HepG2 (cell line): ENCODE results near the gene DAAM1. TPM values are rescaled to one million over a fixed set of nuclear protein-coding genes. Genes with fewer than 3 reads are reported as not detected.

ENCODE experiments used
- ATAC-seq: fragments of 200-7000 bp; cut with Tn5 transposase; 3 replicates; pipeline ENCODE4 v1.9.1; 2020; ENCODE audit warnings: mild to moderate bottlenecking, moderate library complexity
- BruUV-seq: library from RNA; stranded (reverse); fragments of 400-500 nt; replicated peaks from 2 replicates; lab custom pipeline; 2021; lab: Mats Ljungman, UMichigan
- CTCF ChIA-PET: fragments of 300-600 bp; formaldehyde crosslinking; extraction: SDS; loops from one replicate; lab custom pipeline; 2021; ENCODE audit warnings: low total read pairs, inconsistent platforms, low intra/inter-chr PET ratio; lab: Yijun Ruan, JAX
- POLR2A ChIA-PET: fragments of 350-600 bp; sonication (Branson Sonifier 250); formaldehyde crosslinking; loops from one replicate; lab custom pipeline; 2020; ENCODE audit warnings: antibody characterized with exemption, inconsistent platforms; lab: Yijun Ruan, JAX
- DNase-seq: peaks from one replicate; pipeline ENCODE4 v3.0.0-alpha.2; 2015; ENCODE audit warnings: low spot score
- FAIRE-seq: peaks from 3 replicates; lab custom pipeline; 2011; peaks lifted over from hg19 to GRCh38; lab: Jason Lieb, UNC
- H2AFZ ChIP-seq: one replicate; pipeline ENCODE4 v1.6.1; 2011; ENCODE audit warnings: low read length, inconsistent platforms
- H3K27ac ChIP-seq: fragments of 300-600 bp; 3 replicates; pipeline ENCODE4 v1.8.0; 2011; ENCODE audit warnings: mixed run types, mild to moderate bottlenecking, mixed read lengths, low read length, inconsistent platforms; ENCODE audit not compliant: insufficient read depth; ENCODE audit errors: extremely low read length
- H3K27me3 ChIP-seq, 2 experiments: fragments of 200-600 bp in 1 of 2; 2 replicates in 1 of 2; 3 replicates in 1 of 2; pipeline versions ENCODE4 v1.6.0 to v1.8.0; 2011; ENCODE audit warnings: low read length in 2 of 2, mild to moderate bottlenecking in 2 of 2, moderate library complexity in 2 of 2, inconsistent platforms in 1 of 2; ENCODE audit not compliant: insufficient read depth in 2 of 2, control insufficient read depth in 1 of 2
- H3K36me3 ChIP-seq, 2 experiments: fragments of 200-600 bp in 1 of 2; replicated peaks in 1 of 2; 2 replicates in 1 of 2; 3 replicates in 1 of 2; pipeline versions ENCODE4 v1.5.1 to v1.8.0; 2011; ENCODE audit warnings: low read length in 2 of 2, inconsistent platforms in 1 of 2; ENCODE audit not compliant: insufficient read depth in 2 of 2, control insufficient read depth in 1 of 2
- H3K4me1 ChIP-seq: 2 replicates; pipeline ENCODE4 v1.5.1; 2012; ENCODE audit warnings: low read length, inconsistent platforms; ENCODE audit not compliant: insufficient read depth
- H3K4me2 ChIP-seq: 2 replicates; pipeline ENCODE4 v1.6.0; 2011; ENCODE audit warnings: low read depth, low read length, inconsistent platforms
- H3K4me3 ChIP-seq, 3 experiments: fragments of 200-600 bp in 1 of 3; sonication (generic), shearing (Covaris generic) in 1 of 3; replicated peaks in 1 of 3; 2 replicates each; pipeline ENCODE4 v1.5.1; 2011 to 2016; ENCODE audit warnings: low read length in 3 of 3, inconsistent platforms in 2 of 3, low read depth in 2 of 3, mild to moderate bottlenecking in 2 of 3, control low read depth in 1 of 3, mixed read lengths in 1 of 3; ENCODE audit not compliant: insufficient read depth in 1 of 3
- H3K79me2 ChIP-seq: one replicate; pipeline ENCODE4 v1.6.1; 2011; ENCODE audit warnings: low read length, inconsistent platforms; ENCODE audit not compliant: insufficient read depth
- H3K9ac ChIP-seq: 2 replicates; pipeline ENCODE4 v1.6.0; 2011; ENCODE audit warnings: mild to moderate bottlenecking, low read depth, low read length, inconsistent platforms; ENCODE audit not compliant: insufficient read depth
- H3K9me3 ChIP-seq: 2 replicates; pipeline ENCODE4 v1.5.1; 2012; ENCODE audit warnings: mild to moderate bottlenecking, low read length
- H4K20me1 ChIP-seq: 2 replicates; pipeline ENCODE4 v1.6.0; 2011; ENCODE audit warnings: inconsistent platforms, mild to moderate bottlenecking, low read length, moderate library complexity; ENCODE audit not compliant: insufficient read depth
- CHD4 ChIP-seq: fragments of 200-600 bp; sonication (generic); IDR thresholded peaks from 2 replicates; pipeline ENCODE4 v1.7.0; 2017; ENCODE audit warnings: mild to moderate bottlenecking, low read length, borderline replicate concordance
- ETV6 ChIP-seq: sonication (generic); formaldehyde crosslinking; conservative IDR thresholded peaks from 2 replicates; pipeline ENCODE4 v1.4.0; 2020; ENCODE audit warnings: missing genetic modification reagents
- IRF2 ChIP-seq: IDR thresholded peaks from 2 replicates; pipeline ENCODE4 v1.6.1; 2018; ENCODE audit warnings: missing genetic modification reagents, missing compliant biosample characterization
- JUNB ChIP-seq: sonication (generic); formaldehyde crosslinking; IDR thresholded peaks from 2 replicates; pipeline ENCODE4 v1.8.0; 2022; ENCODE audit warnings: missing genetic modification reagents, mild to moderate bottlenecking, borderline replicate concordance
- LBX2 ChIP-seq: sonication (generic); formaldehyde crosslinking; IDR thresholded peaks from 2 replicates; pipeline ENCODE4 v1.5.0; 2020; ENCODE audit warnings: missing genetic modification reagents, mild to moderate bottlenecking, borderline replicate concordance
- PRPF4 ChIP-seq: fragments of 200-400 bp; formaldehyde crosslinking; IDR thresholded peaks from 2 replicates; pipeline ENCODE4 v1.6.1; 2016; ENCODE audit warnings: low read length, low read depth; ENCODE audit not compliant: poor library complexity, severe bottlenecking
- PTBP1 ChIP-seq: fragments of 200-400 bp; formaldehyde crosslinking; IDR thresholded peaks from 2 replicates; pipeline ENCODE4 v1.6.1; 2018; ENCODE audit warnings: low read length, low read depth; ENCODE audit not compliant: poor library complexity, severe bottlenecking
- SP2 ChIP-seq: sonication (generic); formaldehyde crosslinking; IDR thresholded peaks from 2 replicates; pipeline ENCODE4 v1.5.1; 2020; ENCODE audit warnings: mild to moderate bottlenecking, missing genetic modification reagents
- ZFY ChIP-seq: sonication (generic); formaldehyde crosslinking; IDR thresholded peaks from 2 replicates; pipeline ENCODE4 v1.4.0; 2020; ENCODE audit warnings: missing genetic modification reagents
- ZNF318 ChIP-seq: sonication (generic); formaldehyde crosslinking; IDR thresholded peaks from 2 replicates; pipeline ENCODE4 v1.4.0; 2020; ENCODE audit warnings: mild to moderate bottlenecking, missing genetic modification reagents
- ZNF383 ChIP-seq: sonication (generic); formaldehyde crosslinking; IDR thresholded peaks from 2 replicates; pipeline ENCODE4 v1.4.0; 2020; ENCODE audit warnings: missing genetic modification reagents, mild to moderate bottlenecking, borderline replicate concordance
- ZNF639 ChIP-seq: conservative IDR thresholded peaks from 2 replicates; pipeline ENCODE4 v1.6.1; 2018; ENCODE audit warnings: missing genetic modification reagents
- WGBS: methylation state at CpG from one replicate; pipeline ENCODE4 v1.1.6; 2017; ENCODE audit warnings: low lambda C conversion rate; 5-methylcytosine and 5-hydroxymethylcytosine counted together
- in situ Hi-C: cut with HindIII; loops from 2 replicates; pipeline ENCODE4 v1.10.0; 2017; ENCODE audit warnings: low pct_unique_long_range_greater_than_20kb; ENCODE audit not compliant: extremely low pct_ligation_motif_present
- intact Hi-C: fragments of 100-400 bp; cut with micrococcal nuclease; formaldehyde crosslinking; loops from one replicate; pipeline ENCODE4 v1.10.0; 2022; ENCODE audit not compliant: unreplicated experiment
- polyA plus RNA-seq, 8 experiments: library from polyadenylated mRNA; depleted of rRNA in 3 of 8; stranded (reverse) in 7 of 8; unstranded in 1 of 8; fragments of >200 nt; fragmentation: Illumina TruSeq in 4 of 8; extraction: Trizol in 4 of 8; gene quantifications; 2 replicates each; pipeline versions ENCODE4 v1.2.1 to v1.2.3, GENCODE V29; 2011 to 2016; ENCODE audit warnings: low read depth in 4 of 8, missing spikeins in 1 of 8, mixed read lengths in 1 of 8; ENCODE audit not compliant: insufficient read depth in 1 of 8
- total RNA-seq, 5 experiments: library from RNA; depleted of rRNA; stranded (reverse); fragments of >200 nt; fragmentation: Illumina TruSeq; extraction: Trizol; gene quantifications; 2 replicates each; pipeline ENCODE4 v1.2.3, GENCODE V29; 2016; ENCODE audit warnings: low read depth in 1 of 5

Gene DAAM1
- total and polyA plus RNA-seq, 2 of the 13 experiments (the other 11 are each of a cell fraction or from before 2014, with no cell fraction given), result 10.9 to 24.5 TPM

- Histone ChIP-seq H3K4me1 (peaks cover 23% of the 10 kb centered on the region), H4K20me1 (no peaks in the 10 kb centered on the region), H3K79me2 (peaks cover 49% of the 10 kb centered on the region), H3K9ac (no peak overlapping the region), H3K27me3 (no peaks in the 10 kb centered on the region), H3K9me3 (no peaks in the 10 kb centered on the region), H3K4me3 (no peak overlapping the region), H3K36me3 (no peaks in the 10 kb centered on the region; a peak in 1 of 5 replicates), H3K4me2 (no peak overlapping the region), H3K27ac (no peak overlapping the region), H2AFZ (no peak overlapping the region)
- WGBS, result 90% methylated on average over 2 of the region's 2 CpGs
- BruUV-seq, result no TSS peak
- DNase-seq (no peak), ATAC-seq (no peak), FAIRE-seq (no peak)
- in situ Hi-C loops (no loop called here), intact Hi-C loops (no loop called here)
- no peak for TF ChIP-seq JUNB
- TF ChIP-seq ETV6 (CRISPR knock-in tag), result no peak
- TF ChIP-seq PRPF4, result no peak
- TF ChIP-seq LBX2 (CRISPR knock-in tag), result no peak
- no peak for TF ChIP-seq CHD4
- TF ChIP-seq ZFY (CRISPR knock-in tag), result no peak
- TF ChIP-seq ZNF639, result no peak
- TF ChIP-seq PTBP1, result no peak
- no peak for TF ChIP-seq ZNF318 (CRISPR knock-in tag)
- no peak for TF ChIP-seq SP2 (CRISPR knock-in tag)
- TF ChIP-seq IRF2, result no peak
- TF ChIP-seq ZNF383, result no peak
- ChIA-PET CTCF (no interaction called here), POLR2A (no interaction called here)
These were observed 15.8 kb downstream of the DAAM1 start for GRCh38 chr14:59204305-59204704.
